ENCODE results near the gene NRG3.

DNA sequence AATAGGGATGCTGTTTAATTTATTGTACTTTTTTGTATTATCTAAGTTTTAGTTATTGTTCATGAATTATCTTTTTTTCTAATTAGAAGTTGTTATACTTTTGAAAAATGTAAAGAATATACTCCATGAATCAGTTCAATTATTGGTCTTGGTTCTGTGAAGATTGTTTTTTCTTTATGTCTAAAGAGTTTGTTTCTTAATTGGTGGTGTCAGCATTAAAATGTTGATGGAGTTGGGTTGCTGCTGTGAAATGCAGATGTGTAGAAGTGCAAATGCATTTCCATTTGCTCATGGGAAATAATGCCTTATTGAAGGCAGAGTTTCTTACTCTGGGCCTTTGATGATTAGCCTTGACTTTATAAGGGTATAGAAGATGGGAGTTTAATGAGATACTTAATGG is 11.9 kb downstream of the NRG3 start:
- no peak for TF ChIP-seq GTF2F1 (IDR thresholded peaks at IDR 0.05; ENCODE audit: borderline replicate concordance, low read depth, low read length)
- no peak for TF ChIP-seq ZNF274 (IDR thresholded peaks at IDR 0.05; ENCODE audit: borderline replicate concordance, extremely low read depth, low read length)
- no peak for TF ChIP-seq SP1 (IDR thresholded peaks at IDR 0.05; ENCODE audit: low read depth, low read length)
- TF ChIP-seq CBX8 (IDR thresholded peaks at IDR 0.05; ENCODE audit: borderline replicate concordance, low read depth, low read length): no peak
- no peak for TF ChIP-seq POLR2AphosphoS5 (IDR thresholded peaks at IDR 0.05; ENCODE audit: low read depth, low read length)
- TF ChIP-seq RXRA (IDR thresholded peaks at IDR 0.05; ENCODE audit: insufficient read depth, low read depth, low read length): no peak
- TF ChIP-seq SUZ12 (IDR thresholded peaks at IDR 0.05; ENCODE audit: low read length): no peak
- TF ChIP-seq, protein P1, sequence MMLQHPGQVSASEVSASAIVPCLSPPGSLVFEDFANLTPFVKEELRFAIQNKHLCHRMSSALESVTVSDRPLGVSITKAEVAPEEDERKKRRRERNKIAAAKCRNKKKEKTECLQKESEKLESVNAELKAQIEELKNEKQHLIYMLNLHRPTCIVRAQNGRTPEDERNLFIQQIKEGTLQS (IDR thresholded peaks at IDR 0.05; ENCODE audit: insufficient read depth, low read depth, low read length): no peak
- no peak for TF ChIP-seq KDM1A (IDR thresholded peaks at IDR 0.05; ENCODE audit: borderline replicate concordance, low read length)
- no peak for TF ChIP-seq CTCF (IDR thresholded peaks at IDR 0.05; ENCODE audit: control extremely low read depth in 1 of 3, insufficient read depth in 1 of 3, low read depth in 1 of 3, low read length in 3 of 3)
